HG02840 (cell line): ENCODE data around the gene GGT6.

Source experiments
- ATAC-seq: cut with Tn5 transposase; IDR thresholded peaks from one replicate; pipeline ENCODE4 v1.9.1; 2021; ENCODE audit warnings: mild to moderate bottlenecking, moderate library complexity, moderate number of reproducible peaks; ENCODE audit not compliant: unreplicated experiment, low FRiP score

Gene GGT6

GRCh38 chr17:4541328-4542002 lies 18.9 kb downstream of the GGT6 start:
- ATAC-seq = no peak

DNA sequence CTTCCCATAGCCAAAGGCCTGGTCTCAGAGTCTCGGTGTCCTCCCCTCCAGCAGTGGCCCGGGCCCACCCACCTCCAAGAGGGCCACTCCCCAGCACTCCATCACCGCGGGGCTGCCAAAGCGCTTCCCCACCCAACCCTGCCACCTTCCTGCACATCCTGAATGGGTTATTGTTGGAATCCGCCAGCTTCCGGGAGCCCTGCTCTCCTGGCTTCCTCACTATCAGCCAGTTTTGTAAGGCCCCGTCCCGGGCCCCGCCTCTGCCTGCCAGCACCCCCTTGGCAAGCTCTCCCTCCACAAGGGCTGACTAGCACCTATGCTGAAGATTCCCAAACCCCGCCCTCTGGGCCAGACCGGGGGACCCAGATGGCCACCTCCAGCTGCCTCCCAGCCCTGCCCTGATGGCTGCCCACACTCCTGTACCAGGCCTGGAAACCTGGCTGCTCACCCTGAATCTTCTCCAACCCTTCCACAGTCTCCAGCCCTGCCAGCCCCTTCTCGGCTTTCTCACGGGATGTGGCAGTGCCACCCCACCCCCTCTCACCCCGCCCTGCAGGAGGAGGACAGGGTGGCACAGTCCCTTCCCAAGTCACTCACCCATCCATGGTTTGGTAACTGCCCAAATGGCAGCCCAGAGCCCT lies 19.6 kb downstream of the GGT6 start:
- no peak for ATAC-seq

GRCh38 chr17:4540224-4540651 lies 20.1 kb downstream of the GGT6 start:
- ATAC-seq = no peak

GRCh38 chr17:4539576-4540223 lies 20.7 kb downstream of the GGT6 start:
- ATAC-seq = no peak

- no peak for ATAC-seq
These were observed 21.4 kb downstream of the GGT6 start for GRCh38 chr17:4539025-4539424.

DNA sequence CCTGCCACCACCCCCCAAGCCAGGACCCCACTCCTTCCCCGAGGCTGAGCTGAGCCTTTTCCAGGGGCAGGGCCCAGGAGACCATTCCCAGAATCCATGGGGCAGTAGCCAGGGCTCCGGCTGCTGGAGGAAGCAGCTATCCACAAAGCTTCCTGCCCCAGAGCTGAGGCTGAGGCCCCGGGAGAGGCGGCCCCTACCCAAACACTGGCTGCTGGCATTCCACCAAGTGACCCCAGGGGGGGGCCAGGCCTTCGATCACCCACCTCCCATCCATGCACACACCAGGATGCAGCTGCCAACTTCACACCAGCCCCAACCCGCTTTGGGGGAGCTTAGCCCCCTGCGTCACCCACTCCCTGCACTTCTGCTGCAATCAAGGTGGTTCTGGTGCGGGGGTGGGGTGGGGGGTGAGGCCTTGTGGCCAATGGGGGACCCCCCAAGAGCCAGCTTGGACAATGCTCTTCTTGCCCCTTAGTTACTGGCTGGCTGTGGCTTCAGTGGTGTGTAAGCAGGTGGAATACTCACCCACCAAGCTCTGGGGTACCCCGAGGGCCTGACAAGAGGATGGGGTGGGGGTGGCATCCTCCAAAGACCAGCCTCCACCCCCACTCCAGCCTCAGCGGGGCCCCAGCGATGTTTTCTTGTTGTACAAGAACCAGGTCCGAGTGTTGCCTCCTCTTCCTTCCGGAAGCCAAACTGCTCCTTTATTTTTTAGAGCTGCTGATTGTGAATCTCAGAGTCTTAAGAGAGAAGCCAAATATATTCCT lies 22.0 kb downstream of the GGT6 start:
- ATAC-seq = no peak

DNA sequence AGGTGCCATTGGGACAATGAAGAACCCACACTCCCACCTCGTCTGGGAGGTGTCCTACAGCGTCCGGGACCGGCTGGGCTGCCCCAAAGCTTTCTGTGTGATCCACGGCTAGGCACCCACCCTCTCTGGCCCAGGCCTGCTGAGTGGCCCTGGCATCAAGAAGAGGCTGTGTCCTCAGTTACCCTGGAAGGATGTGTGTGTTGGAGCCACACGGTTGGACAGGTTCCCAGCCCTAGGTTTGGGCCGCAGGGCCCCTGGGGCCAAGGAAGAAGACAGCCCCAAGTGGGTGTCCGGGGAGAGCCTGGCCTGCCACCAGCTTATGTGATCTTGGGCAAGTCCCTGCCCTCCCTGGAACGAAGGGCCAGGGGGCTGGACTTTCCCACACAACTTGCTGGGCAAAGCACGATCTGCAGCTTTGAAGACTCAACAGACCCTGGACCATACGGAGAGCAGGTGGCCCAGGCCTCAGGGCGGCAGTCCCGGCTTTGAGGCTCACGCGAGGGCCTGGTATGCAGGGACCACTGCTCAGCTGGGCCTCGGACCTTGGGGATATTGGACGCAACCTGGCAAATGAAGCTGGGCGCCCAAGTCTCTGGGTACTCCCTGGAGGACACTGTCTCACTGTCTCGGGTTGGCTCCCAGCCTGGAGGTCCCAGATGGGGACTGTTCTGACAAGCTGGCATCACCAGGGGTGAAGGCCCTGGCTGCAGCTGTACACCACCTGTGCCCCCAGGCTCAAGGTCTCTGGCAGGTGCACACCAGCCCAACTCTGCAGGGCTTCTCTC lies 22.7 kb downstream of the GGT6 start:
- ATAC-seq = no peak

GRCh38 chr17:4536742-4537411 lies 23.5 kb downstream of the GGT6 start:
- no peak for ATAC-seq

GRCh38 chr17:4536259-4536741 lies 24.1 kb downstream of the GGT6 start:
- no peak for ATAC-seq

DNA sequence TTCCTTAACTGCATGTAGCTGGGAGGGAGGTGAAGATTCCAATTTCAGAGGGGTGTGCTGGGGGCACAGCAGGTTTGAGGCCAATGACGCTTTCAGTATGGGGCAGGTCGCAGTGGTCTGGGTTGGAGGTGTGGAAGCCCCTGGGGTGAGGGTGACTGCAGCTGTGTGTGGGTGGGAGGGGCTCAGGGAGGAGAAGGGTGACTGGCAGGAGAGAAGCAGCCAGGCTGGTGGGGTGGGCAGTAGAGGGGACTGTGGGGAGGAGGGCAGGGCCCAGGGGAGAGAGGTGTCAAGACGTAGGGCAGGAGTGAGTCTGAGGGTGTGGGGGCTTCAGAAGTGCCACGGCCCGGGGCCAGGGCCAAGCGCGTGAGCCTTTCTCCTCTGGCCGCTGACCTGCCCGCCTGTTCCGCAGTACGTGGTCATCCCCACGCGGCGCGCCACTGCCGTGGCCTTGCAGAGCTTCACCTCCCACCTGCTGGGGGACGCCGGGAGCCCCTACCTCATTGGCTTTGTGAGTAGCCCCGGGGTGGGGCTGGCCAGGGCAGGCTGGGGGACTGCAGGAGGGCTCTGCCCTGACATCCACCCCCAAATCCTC lies 24.6 kb downstream of the GGT6 start:
- no peak for ATAC-seq

- no peak for ATAC-seq
These were observed 25.3 kb downstream of the GGT6 start for GRCh38 chr17:4534928-4535666.

DNA sequence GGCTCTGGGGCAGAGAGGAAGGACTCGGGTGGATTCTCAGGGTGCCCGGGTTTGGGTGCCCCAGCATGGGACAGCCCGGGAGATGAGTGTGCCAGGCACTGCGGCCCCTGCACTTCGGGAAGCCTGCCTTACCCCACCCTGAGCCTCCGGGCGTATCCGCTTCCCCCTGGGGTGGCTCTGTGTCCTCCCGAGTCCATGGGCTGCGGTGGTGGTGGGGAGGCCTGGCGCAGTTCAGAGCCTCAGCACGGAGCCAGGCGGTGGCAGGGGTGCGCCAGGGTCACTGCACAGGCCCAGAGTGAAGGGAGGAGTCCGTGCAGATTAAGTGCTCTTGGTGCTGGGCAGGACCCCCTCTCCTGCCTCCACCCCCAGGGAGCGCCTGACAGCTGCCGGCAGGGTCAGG lies 25.9 kb downstream of the GGT6 start:
- no peak for ATAC-seq

GRCh38 chr17:4533523-4534504 lies 26.6 kb downstream of the GGT6 start:
- ATAC-seq = no peak

DNA sequence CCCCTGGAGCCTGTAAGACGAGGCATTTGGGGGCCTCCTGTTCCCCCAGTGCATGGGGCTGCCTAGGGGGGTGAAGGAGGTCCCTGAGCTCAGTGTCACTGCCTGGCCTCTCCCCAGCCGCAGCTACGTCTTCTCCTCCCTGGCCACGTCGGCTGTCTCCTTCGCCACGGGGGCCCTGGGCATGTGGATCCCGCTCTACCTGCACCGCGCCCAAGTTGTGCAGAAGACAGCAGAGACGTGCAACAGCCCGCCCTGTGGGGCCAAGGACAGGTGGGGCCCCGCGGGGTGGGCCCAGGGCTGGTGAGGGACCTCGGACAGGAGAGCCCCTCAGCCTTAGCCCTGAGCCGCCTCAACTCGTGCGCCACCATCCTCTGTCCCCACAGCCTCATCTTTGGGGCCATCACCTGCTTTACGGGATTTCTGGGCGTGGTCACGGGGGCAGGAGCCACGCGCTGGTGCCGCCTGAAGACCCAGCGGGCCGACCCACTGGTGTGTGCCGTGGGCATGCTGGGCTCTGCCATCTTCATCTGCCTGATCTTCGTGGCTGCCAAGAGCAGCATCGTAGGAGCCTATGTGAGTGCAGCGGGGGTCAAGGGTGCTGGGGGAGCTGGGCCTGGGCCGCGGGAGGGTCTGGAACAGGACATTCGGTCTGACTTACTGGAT lies 27.4 kb downstream of the GGT6 start:
- no peak for ATAC-seq

- no peak for ATAC-seq
These were observed 28.2 kb downstream of the GGT6 start for GRCh38 chr17:4531988-4532736.
